NCI-H2107 (cell line): Measurements from ENCODE around the gene XPNPEP2.

ENCODE experiments used
- DNase-seq: peaks from one replicate; lab custom pipeline; 2025; lab: John Stamatoyannopoulos, UW

XPNPEP2 gene, protein sequence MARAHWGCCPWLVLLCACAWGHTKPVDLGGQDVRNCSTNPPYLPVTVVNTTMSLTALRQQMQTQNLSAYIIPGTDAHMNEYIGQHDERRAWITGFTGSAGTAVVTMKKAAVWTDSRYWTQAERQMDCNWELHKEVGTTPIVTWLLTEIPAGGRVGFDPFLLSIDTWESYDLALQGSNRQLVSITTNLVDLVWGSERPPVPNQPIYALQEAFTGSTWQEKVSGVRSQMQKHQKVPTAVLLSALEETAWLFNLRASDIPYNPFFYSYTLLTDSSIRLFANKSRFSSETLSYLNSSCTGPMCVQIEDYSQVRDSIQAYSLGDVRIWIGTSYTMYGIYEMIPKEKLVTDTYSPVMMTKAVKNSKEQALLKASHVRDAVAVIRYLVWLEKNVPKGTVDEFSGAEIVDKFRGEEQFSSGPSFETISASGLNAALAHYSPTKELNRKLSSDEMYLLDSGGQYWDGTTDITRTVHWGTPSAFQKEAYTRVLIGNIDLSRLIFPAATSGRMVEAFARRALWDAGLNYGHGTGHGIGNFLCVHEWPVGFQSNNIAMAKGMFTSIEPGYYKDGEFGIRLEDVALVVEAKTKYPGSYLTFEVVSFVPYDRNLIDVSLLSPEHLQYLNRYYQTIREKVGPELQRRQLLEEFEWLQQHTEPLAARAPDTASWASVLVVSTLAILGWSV

DNA sequence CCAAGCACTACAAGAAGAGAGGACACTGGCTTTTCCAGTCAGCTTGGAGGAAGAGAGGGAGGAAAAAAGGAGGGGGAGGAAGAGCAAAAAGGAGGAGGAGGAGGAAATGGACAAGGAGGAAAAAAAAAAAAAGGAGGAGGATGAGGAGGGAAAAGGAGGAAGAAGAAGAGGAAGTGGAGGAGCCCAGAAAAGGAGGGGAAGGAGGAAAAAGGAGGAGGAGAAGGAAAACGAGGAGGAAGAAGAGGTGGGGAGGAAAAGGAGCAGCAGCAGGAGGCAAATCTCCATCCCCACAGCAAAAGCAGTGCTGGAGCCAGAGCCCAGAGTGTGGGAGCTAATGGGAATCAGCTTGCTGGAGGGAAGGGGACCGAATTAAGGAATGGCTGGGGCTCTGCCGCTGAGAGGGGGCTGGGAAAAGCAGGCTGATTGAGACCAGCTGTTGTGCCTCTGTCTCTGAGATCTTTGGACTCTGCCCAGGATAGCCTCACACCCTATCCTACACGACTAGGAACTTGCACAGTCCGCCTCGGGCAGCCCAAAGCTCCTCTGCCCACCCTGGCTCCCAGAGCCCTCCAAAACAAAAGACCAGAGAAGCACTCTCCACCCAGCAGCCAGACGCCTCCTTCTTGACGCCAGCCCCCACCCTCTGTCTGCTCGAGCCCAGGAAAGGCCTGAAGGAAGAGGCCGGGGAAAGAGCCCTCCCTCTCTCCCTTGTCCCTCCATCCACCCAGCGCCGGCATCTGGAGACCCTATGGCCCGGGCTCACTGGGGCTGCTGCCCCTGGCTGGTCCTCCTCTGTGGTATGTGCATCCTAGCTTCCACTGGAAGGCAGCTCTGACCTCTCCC, at the start of gene XPNPEP2:
Gene XPNPEP2, plus strand, starts transcription at position 514 of the 843 bp plus-strand sequence. Its CDS starts 235 bp downstream, at position 749.
- DNase-seq = no peak

DNA sequence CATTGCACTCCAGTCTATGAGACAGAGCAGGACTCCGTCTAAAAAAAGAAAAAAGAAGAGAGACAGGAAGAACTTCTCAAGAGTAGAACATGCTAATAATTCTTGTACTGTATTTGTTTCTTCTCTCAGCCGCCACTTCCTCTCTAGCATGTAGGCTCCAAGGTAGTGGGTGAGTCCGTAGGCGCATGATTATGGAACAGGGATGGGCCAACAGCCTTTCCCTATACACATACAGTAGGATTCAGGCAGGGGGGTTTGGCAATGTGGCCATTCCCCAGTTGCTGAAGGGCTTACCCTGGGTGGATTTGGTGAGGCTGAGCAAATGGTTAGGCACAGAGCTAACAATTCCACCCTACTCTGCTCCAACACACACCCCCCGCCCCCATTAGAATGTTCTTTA, 49.0 kb upstream of the XPNPEP2 start:
- no peak for DNase-seq

DNA sequence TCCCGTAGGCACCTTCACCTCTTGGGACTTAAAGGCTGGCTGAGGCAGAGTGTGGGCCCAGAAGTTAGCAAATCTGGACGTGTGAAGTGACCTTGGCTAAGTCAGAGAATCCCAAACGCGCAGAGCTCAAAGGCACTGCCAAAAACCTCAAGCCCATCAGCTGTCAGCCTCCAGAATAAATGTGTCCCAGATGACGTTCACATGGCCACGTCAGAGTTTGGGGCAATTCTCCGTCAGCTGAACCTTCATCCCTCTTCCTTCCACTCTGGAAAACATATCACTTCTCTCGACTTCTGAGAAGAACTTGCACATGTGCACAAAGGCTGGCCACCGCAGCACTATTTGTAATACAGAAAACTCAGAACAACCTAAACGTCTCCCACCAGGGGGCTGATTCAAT, 48.3 kb upstream of the XPNPEP2 start:
- no peak for DNase-seq

GRCh38 chrX:129693354-129693753, 45.4 kb upstream of the XPNPEP2 start:
- no peak for DNase-seq

GRCh38 chrX:129694805-129695204, 44.0 kb upstream of the XPNPEP2 start:
- no peak for DNase-seq

DNA sequence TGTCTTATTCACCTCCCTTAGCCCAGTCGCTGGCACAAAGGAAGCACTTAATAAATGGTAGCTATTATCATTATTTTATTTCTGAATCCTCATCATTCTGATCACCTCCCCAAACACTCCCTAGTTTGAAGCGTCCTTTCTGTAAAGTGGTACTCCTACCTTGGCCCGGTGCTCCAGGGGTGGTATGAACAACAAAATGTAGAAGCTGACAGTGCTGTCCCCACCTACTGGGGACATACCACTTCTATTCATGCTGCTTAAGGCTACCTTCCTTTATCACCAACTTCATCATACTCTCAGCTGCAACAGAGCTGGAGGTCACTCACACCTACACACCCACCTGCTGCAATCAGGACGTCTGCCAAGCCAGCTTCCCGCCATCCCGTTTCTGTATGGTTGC, 43.2 kb upstream of the XPNPEP2 start:
- DNase-seq = no peak

- no peak for DNase-seq
These were observed 42.8 kb upstream of the XPNPEP2 start for GRCh38 chrX:129695937-129696336.

DNA sequence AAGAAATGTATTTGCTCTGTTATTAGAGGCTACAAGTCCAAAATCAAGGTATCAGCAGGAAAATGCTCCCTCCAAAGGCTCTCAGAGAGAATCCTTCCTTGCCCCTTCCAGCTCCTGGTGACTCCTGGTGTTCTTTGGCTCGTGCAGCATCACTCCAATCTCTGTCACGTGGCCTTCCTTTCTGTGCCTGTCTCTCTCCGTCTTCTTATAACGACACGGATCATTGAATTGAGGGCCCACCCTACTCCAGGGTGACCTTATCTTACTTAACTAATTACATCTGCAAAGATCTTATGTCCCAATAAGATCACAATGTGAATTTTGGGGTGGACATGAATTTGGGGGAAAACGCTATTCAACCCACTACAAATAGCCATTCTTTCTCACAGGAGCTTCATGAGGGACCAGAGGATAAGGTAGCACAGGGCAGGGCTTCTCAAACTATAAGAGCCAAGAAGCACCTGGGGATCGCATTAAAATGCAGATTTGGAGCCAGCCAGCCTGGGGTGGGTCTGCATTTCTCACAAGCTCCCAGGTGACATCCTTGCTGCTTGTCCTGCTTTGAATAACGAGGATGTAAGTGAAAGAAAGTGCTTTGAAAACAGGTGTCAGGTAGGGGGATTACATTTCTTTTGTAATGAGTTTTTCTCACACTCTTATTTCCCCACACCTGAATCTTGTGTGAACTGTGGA, 42.2 kb upstream of the XPNPEP2 start:
- DNase-seq = no peak

DNA sequence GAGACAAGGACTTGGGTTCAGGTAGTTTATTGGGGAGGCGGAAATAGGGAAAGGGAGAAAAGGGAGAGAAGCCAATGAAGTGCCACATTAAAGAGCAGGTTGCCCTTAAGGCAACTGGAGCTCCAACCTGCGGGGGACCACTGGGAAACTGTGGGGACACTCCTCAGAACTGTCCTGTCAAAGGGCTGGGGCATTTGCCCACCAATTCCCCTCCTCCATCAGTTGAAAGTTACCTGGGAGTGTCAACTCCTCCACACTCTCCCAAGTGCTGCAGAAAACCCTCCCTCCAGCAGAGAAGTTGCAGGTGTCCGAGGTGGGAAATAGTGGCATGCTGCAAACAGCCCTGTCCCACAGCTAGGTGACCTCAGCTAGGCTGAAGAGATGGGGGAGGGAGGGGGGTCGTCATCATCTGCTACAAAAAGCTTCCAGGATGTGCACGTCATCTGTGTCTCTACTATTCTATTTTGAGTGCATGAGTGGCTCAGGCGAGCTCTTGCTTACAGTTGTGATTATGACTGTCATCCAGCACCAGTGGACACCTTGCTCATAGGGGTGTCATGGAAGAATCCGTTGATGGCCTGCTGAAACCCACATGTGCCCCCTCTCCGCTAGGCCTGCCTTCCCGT, 41.5 kb upstream of the XPNPEP2 start:
- no peak for DNase-seq

DNA sequence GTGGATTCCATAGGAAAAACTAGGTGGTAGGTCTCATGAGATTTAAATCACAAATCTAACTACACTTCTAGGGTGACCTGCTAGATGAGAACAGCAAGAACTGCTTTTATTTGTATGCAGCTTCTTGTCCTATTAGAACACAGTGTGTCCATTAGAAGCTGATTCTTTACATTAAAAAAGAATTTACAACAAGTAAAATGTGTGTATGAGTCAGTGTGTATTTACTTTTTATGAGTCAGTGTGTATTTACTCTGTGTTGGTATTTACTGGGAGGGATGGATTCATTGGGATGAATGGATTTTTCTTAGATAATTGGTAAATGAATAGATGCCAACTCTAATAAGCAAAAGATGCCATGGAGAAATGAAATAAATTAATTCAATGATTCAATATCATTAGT, 40.6 kb upstream of the XPNPEP2 start:
- no peak for DNase-seq

DNA sequence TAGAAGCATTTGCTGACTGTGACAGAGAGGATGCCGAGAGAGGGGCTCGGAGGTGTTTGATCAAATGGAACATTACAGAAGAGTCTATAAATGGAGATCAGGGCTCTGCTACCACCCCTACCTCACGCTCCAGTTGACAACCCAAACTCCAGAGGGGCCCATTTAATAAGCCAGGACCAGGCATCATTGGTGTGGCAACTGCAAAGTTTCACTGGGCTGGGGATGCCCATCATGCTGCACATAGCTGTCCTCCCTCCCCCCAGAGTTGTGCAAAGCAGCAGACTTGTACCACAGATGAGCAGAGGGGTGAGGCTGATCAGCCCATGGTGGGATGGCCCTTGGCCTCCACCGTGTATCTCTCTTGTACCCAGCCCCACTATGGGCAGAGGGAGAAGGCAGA, 38.2 kb upstream of the XPNPEP2 start:
- no peak for DNase-seq

DNA sequence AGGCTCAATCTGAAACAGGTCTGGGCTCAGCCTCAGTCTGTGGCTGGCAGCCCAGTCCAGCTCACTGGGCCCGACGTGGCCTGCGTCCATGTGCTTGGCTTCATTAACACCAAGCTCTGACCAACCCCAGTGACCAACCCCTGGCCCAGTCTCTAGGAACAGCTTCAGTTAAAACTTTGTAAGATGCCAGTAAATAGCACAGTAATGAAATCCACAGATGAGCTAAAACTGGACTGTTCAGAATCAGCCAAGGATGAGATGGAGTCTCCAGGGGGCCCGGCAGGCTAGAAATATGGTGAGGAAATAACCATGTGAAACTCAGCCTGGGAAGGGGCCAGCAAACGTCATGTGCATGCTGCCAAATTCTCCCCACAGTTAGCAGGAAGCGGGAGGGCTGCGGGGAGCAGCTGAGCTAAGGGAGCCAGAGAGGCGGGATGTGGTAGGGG, 37.1 kb upstream of the XPNPEP2 start:
- no peak for DNase-seq

DNA sequence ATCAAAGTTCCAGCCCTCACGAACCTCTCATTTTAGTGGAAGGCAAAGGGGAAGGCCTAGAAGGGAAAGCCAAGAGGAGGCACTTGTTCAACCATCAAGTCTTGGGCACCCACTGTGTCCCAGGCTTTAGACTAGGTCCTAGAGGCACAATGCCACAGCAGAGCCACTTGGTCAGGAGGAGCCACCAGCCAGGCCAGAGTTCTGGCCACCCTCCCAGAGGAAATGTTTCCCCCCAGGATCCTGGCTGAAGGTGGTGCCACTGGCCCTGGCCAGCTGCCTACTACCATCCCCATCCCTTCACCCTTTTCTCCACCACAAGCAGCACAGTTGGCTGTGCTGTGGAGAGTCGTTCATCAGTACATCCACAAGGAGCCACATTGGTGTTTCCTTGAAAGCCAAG, 34.3 kb upstream of the XPNPEP2 start:
- no peak for DNase-seq

DNA sequence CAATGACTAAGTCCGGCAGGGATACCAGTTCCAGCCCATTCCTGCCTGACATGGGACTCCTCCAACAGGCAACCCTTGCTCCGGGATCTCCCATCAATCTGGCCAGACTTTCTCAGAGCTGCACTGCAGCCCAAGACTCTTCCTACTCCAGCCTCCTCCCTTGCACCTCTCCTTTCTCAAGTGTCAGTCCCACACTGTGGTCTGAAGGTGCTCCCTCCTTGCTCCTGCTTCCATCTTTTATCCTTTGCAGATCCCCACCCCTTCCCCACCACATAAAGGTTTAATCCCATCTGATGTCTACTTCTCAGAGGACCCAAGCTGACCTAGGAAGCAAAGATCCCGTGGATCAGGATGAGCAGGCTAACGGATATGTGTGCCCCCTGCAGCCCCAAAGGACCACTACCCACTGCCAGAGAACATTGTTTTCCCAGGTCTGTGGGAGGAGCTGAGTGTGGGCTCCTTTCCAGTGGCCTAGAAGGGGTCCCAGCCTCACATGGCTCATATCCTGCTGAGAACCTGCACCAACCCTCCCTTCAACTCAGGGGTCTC, 33.3 kb upstream of the XPNPEP2 start:
- DNase-seq = no peak

- DNase-seq = no peak
These were observed 32.8 kb upstream of the XPNPEP2 start for GRCh38 chrX:129705988-129706387.

GRCh38 chrX:129706400-129707072, 32.2 kb upstream of the XPNPEP2 start:
- peak; percentile 49 for DNase-seq

DNA sequence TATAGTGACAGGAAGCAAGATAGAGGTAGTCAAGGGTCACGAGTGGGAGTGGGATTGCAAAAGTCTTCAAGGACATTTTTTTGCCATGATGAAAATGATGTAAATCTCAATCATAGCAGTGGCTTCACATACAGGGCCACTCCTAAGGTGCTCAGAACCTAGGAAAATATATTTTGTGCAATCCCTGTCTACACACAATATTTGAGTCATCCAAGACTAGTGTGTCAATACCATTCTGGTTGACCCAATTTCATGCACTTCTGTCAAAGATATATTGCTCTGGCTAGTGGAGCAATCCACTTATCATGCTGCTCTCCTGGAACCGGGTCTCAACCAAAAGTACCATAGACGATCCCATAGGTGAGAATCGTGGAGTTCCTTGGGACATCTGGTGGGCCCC, 24.2 kb upstream of the XPNPEP2 start:
- no peak for DNase-seq

- DNase-seq = no peak
These were observed 22.3 kb upstream of the XPNPEP2 start for GRCh38 chrX:129716507-129716906.

- DNase-seq = no peak
These were observed 20.9 kb upstream of the XPNPEP2 start for GRCh38 chrX:129717892-129718291.

DNA sequence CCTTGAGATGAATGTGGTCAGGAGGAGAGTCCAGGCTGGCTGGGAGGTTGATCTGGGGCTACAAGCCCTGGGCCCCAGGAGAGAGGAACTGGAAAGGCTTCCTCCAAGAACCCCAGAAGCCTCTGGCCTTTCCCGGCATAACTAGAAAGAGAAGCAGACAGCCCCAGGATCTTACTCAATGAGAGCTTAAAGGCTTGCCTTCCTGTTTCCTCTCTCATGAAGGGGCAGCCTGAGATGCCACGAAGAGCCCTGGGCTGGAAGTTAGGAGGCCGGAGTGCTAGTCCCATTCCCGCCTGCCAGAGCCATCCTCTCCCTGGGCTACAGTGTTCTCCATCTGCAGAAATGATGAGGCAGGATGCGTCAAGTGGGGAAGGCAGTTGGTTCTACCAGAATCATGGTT, 20.1 kb upstream of the XPNPEP2 start:
- DNase-seq = no peak

- no peak for DNase-seq
These were observed 19.5 kb upstream of the XPNPEP2 start for GRCh38 chrX:129719268-129719667.
